ENCODE data around the gene PKM. TPM values are rescaled to one million over a fixed set of nuclear protein-coding genes. Genes with fewer than 3 reads are reported as not detected.
A peak's percentile ranks its signal among the peaks of the same experiment; 100 is the strongest.

PKM gene
- total RNA-seq, 1 donor from 2014 or later = 604 TPM

GRCh38 chr15:72162569-72162968, 68.4 kb downstream of the PKM start:
- H3K27ac Mint-ChIP-seq (ENCODE audit: unreplicated experiment) = no peak overlapping the region

GRCh38 chr15:72161361-72162132, 69.4 kb downstream of the PKM start:
- H3K27me3 Mint-ChIP-seq (ENCODE audit: unreplicated experiment) = peaks cover 4% of the 10 kb centered on the region
- TF ChIP-seq, protein P1, sequence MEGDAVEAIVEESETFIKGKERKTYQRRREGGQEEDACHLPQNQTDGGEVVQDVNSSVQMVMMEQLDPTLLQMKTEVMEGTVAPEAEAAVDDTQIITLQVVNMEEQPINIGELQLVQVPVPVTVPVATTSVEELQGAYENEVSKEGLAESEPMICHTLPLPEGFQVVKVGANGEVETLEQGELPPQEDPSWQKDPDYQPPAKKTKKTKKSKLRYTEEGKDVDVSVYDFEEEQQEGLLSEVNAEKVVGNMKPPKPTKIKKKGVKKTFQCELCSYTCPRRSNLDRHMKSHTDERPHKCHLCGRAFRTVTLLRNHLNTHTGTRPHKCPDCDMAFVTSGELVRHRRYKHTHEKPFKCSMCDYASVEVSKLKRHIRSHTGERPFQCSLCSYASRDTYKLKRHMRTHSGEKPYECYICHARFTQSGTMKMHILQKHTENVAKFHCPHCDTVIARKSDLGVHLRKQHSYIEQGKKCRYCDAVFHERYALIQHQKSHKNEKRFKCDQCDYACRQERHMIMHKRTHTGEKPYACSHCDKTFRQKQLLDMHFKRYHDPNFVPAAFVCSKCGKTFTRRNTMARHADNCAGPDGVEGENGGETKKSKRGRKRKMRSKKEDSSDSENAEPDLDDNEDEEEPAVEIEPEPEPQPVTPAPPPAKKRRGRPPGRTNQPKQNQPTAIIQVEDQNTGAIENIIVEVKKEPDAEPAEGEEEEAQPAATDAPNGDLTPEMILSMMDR (IDR thresholded peaks at IDR 0.05; ENCODE audit: unreplicated experiment) = no peak
- no peaks in the 10 kb centered on the region for H3K36me3 Mint-ChIP-seq (ENCODE audit: low read depth, unreplicated experiment)
- no peak overlapping the region for H3K4me3 Mint-ChIP-seq (ENCODE audit: unreplicated experiment)
- peaks cover 2% of the 10 kb centered on the region for H3K4me1 Mint-ChIP-seq (ENCODE audit: unreplicated experiment)
- no peak for DNase-seq (ENCODE audit: low spot score)
- H3K9me3 Mint-ChIP-seq (ENCODE audit: unreplicated experiment) = no peaks in the 10 kb centered on the region
- no peak overlapping the region for H3K27ac Mint-ChIP-seq (ENCODE audit: unreplicated experiment)

More at GRCh38 chr15:72162569-72162968, 68.4 kb downstream of the PKM start:
- Mint-ChIP-seq H3K27me3 (ENCODE audit: unreplicated experiment) (peaks cover 4% of the 10 kb centered on the region), H3K4me1 (ENCODE audit: unreplicated experiment) (peaks cover 6% of the 10 kb centered on the region), H3K36me3 (ENCODE audit: low read depth, unreplicated experiment) (no peaks in the 10 kb centered on the region), H3K9me3 (ENCODE audit: unreplicated experiment) (no peaks in the 10 kb centered on the region), H3K4me3 (ENCODE audit: unreplicated experiment) (no peak overlapping the region)
- no peak for DNase-seq (ENCODE audit: low spot score)
- TF ChIP-seq, protein P1 (IDR thresholded peaks at IDR 0.05; ENCODE audit: unreplicated experiment) = peak; percentile 14

GRCh38 chr15:72160696-72161245, 70.2 kb downstream of the PKM start:
- TF ChIP-seq, protein P1 (IDR thresholded peaks at IDR 0.05; ENCODE audit: unreplicated experiment) = no peak
- no peak overlapping the region for H3K27ac Mint-ChIP-seq (ENCODE audit: unreplicated experiment)
- peaks cover 4% of the 10 kb centered on the region for H3K27me3 Mint-ChIP-seq (ENCODE audit: unreplicated experiment)
- H3K9me3 Mint-ChIP-seq (ENCODE audit: unreplicated experiment) = no peaks in the 10 kb centered on the region
- H3K36me3 Mint-ChIP-seq (ENCODE audit: low read depth, unreplicated experiment) = no peaks in the 10 kb centered on the region
- H3K4me3 Mint-ChIP-seq (ENCODE audit: unreplicated experiment) = no peak overlapping the region
- no peak for DNase-seq (ENCODE audit: low spot score)
- peaks cover 2% of the 10 kb centered on the region for H3K4me1 Mint-ChIP-seq (ENCODE audit: unreplicated experiment)

GRCh38 chr15:72156928-72157327, 74.1 kb downstream of the PKM start:
- Mint-ChIP-seq H3K27me3 (ENCODE audit: unreplicated experiment) (peaks cover 4% of the 10 kb centered on the region), H3K4me3 (ENCODE audit: unreplicated experiment) (no peak overlapping the region), H3K27ac (ENCODE audit: unreplicated experiment) (no peak overlapping the region), H3K4me1 (ENCODE audit: unreplicated experiment) (no peaks in the 10 kb centered on the region), H3K9me3 (ENCODE audit: unreplicated experiment) (no peaks in the 10 kb centered on the region), H3K36me3 (ENCODE audit: low read depth, unreplicated experiment) (no peaks in the 10 kb centered on the region)
- DNase-seq (ENCODE audit: low spot score) = no peak
- TF ChIP-seq, protein P1 (IDR thresholded peaks at IDR 0.05; ENCODE audit: unreplicated experiment) = no peak

Data from endothelial cell (in vitro differentiated cells).